Prostate gland (tissue), 2 donors: ENCODE measurements around the gene HCK. TPM values are rescaled to one million over a fixed set of nuclear protein-coding genes. Genes with fewer than 3 reads are reported as not detected.

Source experiments
- DNase-seq: peaks from one replicate; pipeline ENCODE4 v3.0.0-alpha.2; 2019; ENCODE audit warnings: low spot score
- H3K27ac ChIP-seq, 2 donors: fragments of 200-600 bp; sonication (generic); 2 replicates each; pipeline ENCODE4 v1.5.1; 2017 to 2019
- H3K27me3 ChIP-seq: fragments of 200-600 bp; sonication (generic); replicated peaks from 2 replicates; pipeline ENCODE4 v1.5.1; 2019; ENCODE audit not compliant: insufficient read depth
- H3K36me3 ChIP-seq, 2 donors: fragments of 200-600 bp; sonication (generic); 1 replicate in 1 of 2; 2 replicates in 1 of 2; pipeline versions ENCODE4 v1.5.1 to v1.8.1; 2017 to 2019
- H3K4me1 ChIP-seq: fragments of 200-600 bp; sonication (generic); replicated peaks from 2 replicates; pipeline ENCODE4 v1.5.1; 2019
- H3K4me3 ChIP-seq, 2 donors: fragments of 200-600 bp; sonication (generic); 2 replicates each; pipeline ENCODE4 v1.5.1; 2017 to 2019
- H3K9me3 ChIP-seq: fragments of 200-600 bp; sonication (generic); 2 replicates; pipeline ENCODE4 v1.5.1; 2017
- POLR2A ChIP-seq: fragments of 450-650 bp; IDR thresholded peaks from one replicate; pipeline ENCODE4 v1.6.1; 2016; ENCODE audit warnings: antibody characterized with exemption, mild to moderate bottlenecking
- POLR2AphosphoS5 ChIP-seq: sonication (generic); formaldehyde crosslinking; IDR thresholded peaks from one replicate; pipeline ENCODE4 v1.6.1; 2017; ENCODE audit warnings: antibody characterized with exemption
- WGBS: methylation state at CpG from one replicate; pipeline ENCODE4 v1.1.5; 2018; 5-methylcytosine and 5-hydroxymethylcytosine counted together
- intact Hi-C: fragments of 100-400 bp; cut with DNase I; formaldehyde crosslinking; loops from one replicate; pipeline ENCODE4 v1.14.2; 2022
- total RNA-seq, 2 donors: library from RNA; depleted of rRNA; stranded (reverse); fragments of >200 nt; gene quantifications; one replicate each; pipeline ENCODE4 v1.1.0, GENCODE V29; 2016
- TF ChIP-seq, protein P1 (sequence below), 4 experiments: fragments of 200-600 bp in 2 of 4; fragments of 450-650 bp in 2 of 4; sonication (generic) in 2 of 4; IDR thresholded peaks; 1 replicate in 3 of 4; 2 replicates in 1 of 4; pipeline ENCODE4 v1.5.1; 2016 to 2019; ENCODE audit warnings: antibody characterized with exemption in 4 of 4, mild to moderate bottlenecking in 2 of 4, moderate library complexity in 2 of 4

HCK gene
- total RNA-seq, 2 donors from 2014 or later, result 3.1 to 6.0 TPM

DNA sequence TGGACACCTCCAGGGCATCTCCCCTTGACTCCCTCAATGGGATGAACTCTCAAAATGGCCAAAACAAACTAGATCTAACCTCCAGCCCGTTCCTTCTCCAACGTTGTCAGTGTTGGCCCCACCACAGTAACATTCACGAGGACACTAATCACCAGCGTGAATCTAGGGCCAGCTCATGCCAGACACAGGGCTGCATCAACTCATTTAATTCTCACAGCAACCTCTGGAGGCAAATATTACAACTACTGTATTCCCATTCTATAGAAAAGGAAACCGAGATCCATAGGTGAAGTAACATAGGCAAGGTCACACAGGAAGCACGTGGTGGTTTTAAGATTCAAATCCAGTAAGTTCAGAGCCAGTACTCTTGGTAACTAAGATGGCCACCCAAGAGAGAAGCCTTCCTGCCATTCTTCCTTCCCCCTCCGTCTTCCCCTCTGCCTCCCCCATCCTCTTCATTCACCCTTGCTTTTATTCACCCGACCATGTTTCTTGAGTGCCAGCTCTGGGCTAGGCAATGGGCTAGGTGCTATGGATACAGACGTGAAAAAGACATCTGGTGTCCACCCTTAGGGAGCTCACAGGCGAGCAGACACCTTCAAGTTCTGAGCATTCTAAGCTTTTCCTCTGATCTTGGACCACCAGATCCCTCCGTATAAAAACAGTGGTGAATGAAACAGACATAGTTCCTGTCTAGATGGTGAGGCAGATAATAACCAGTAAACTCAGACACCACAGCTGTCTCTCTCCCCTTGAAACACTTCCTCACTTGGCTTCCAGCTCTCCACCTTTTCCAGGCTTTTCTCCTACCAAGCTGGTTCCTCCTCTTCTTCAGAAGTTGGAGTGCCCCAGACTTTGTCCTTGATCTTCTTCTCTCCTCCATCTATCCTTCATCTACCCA is 32.2 kb upstream of the HCK start:
- H3K4me1 ChIP-seq, result no peaks in the 10 kb centered on the region
- no peaks in the 10 kb centered on the region for H3K27me3 ChIP-seq
- H3K36me3 ChIP-seq, result no peaks in the 10 kb centered on the region
- TF ChIP-seq POLR2A (no peak), POLR2AphosphoS5 (no peak)
- TF ChIP-seq, protein P1, sequence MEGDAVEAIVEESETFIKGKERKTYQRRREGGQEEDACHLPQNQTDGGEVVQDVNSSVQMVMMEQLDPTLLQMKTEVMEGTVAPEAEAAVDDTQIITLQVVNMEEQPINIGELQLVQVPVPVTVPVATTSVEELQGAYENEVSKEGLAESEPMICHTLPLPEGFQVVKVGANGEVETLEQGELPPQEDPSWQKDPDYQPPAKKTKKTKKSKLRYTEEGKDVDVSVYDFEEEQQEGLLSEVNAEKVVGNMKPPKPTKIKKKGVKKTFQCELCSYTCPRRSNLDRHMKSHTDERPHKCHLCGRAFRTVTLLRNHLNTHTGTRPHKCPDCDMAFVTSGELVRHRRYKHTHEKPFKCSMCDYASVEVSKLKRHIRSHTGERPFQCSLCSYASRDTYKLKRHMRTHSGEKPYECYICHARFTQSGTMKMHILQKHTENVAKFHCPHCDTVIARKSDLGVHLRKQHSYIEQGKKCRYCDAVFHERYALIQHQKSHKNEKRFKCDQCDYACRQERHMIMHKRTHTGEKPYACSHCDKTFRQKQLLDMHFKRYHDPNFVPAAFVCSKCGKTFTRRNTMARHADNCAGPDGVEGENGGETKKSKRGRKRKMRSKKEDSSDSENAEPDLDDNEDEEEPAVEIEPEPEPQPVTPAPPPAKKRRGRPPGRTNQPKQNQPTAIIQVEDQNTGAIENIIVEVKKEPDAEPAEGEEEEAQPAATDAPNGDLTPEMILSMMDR (IDR thresholded peaks at IDR 0.05), result no peak
- no peaks in the 10 kb centered on the region for H3K9me3 ChIP-seq
- H3K27ac ChIP-seq, result no peak overlapping the region
- DNase-seq, result no peak
- WGBS, result 25% methylated on average over 11 of the region's 11 CpGs
- H3K4me3 ChIP-seq, result peak overlapping the region in 1 of 2 donors; percentile 38
- intact Hi-C loops, result no loop called here

DNA sequence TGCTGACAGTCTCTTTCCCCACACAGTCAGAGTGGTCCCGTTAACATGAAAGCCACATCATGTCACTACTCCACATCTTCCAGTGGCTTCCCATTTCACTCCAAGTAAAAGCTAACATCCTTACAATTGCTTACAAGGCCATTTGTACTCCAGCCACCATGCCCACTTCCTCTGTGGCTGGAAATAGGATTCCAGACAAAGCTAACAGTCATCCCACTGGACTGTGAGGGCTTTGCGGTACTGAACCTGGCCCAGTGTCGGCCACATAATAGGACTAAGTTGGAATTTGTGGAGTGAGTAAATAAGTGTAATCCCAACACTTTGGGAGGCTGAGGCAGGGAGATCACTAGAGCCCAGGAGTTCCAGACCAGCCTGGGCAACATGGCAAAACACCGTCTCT is 31.0 kb upstream of the HCK start:
- no peak overlapping the region for H3K27ac ChIP-seq
- no peaks in the 10 kb centered on the region for H3K36me3 ChIP-seq
- DNase-seq, result no peak
- H3K9me3 ChIP-seq, result no peaks in the 10 kb centered on the region
- TF ChIP-seq POLR2AphosphoS5 (no peak), POLR2A (no peak)
- TF ChIP-seq, protein P1 (IDR thresholded peaks at IDR 0.05), result no peak
- no peaks in the 10 kb centered on the region for H3K27me3 ChIP-seq
- WGBS, result 86% methylated on average over 4 of the region's 4 CpGs
- no peak overlapping the region for H3K4me3 ChIP-seq
- no peaks in the 10 kb centered on the region for H3K4me1 ChIP-seq
- intact Hi-C loops, result no loop called here

DNA sequence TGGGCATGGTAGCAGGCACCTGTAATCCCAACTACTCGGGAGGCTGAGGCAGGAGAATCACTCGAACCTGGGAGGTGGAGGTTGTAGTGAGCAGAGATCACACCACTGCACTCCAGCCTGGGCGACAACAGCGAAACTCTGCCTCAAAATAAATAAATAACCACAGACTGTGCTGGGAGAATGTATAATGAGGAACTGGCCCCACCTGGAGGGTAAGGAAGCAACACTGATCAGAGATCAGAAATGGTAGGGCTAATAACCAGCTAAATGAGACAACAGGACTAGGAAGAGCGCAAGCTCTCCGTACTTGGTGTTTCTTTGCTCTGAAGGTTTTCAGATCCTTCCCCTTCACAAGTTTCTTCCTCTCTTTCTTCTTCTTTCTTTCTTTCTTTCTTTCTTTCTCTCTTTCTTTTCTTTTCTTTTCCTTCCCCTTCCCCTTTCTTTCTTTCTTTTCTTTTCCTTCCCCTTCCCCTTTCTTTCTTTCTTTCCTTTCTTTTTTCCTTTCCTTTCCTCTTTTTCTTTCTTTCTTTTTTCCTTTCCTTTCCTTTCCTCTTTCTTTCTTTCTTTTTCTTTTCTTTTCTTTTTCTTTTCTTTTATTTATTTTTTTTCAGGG is 27.3 kb upstream of the HCK start:
- Histone ChIP-seq H3K4me3 (no peak overlapping the region), H3K27ac (no peak overlapping the region), H3K36me3 (no peaks in the 10 kb centered on the region), H3K27me3 (no peaks in the 10 kb centered on the region), H3K4me1 (no peaks in the 10 kb centered on the region), H3K9me3 (no peaks in the 10 kb centered on the region)
- TF ChIP-seq, protein P1 (IDR thresholded peaks at IDR 0.05), result no peak
- TF ChIP-seq POLR2AphosphoS5, result no peak
- no peak for TF ChIP-seq POLR2A
- no peak for DNase-seq
- WGBS, result 84% methylated on average over 6 of the region's 6 CpGs
- intact Hi-C loops, result no loop called here

DNA sequence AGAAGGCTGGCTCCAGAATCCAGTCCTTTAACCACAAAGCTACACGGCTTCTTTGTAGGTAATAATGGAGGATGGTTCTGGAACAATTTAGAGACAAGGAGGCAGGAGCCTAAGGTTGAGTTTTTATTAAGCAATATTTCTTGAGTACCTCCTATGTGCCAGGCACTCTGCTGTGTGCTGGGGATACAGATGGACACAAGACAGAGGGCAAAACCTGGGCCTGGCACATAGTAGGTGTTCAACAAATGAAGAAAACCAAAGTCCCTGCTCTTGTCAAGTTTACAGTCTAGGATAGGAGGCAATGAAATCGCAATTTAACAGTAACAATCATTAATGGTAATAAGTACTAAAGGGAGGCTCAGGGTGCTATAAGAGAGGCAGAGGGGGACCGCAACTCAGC is 24.4 kb upstream of the HCK start:
- DNase-seq, result no peak
- H3K36me3 ChIP-seq, result no peaks in the 10 kb centered on the region
- WGBS, result 88% methylated on average over 3 of the region's 3 CpGs
- peaks cover 5% of the 10 kb centered on the region for H3K4me1 ChIP-seq
- no peaks in the 10 kb centered on the region for H3K9me3 ChIP-seq
- TF ChIP-seq, protein P1 (IDR thresholded peaks at IDR 0.05), result no peak
- no peak for TF ChIP-seq POLR2AphosphoS5
- no peak for TF ChIP-seq POLR2A
- intact Hi-C loops, result no loop called here
- H3K27me3 ChIP-seq, result no peaks in the 10 kb centered on the region
- H3K27ac ChIP-seq, result no peak overlapping the region
- H3K4me3 ChIP-seq, result no peak overlapping the region
